Measurements from ENCODE around the gene AVL9. TPM values are rescaled to one million over a fixed set of nuclear protein-coding genes. Genes with fewer than 3 reads are reported as not detected.
"Not testable (repeated sequence)": the region's sequence is repeated elsewhere in the genome, so short reads cannot be mapped to it uniquely, and the experiment has no call there.

The AVL9 gene
- total and polyA plus RNA-seq, 4 donors = 9.7 to 52.5 (median 35.3) TPM

DNA sequence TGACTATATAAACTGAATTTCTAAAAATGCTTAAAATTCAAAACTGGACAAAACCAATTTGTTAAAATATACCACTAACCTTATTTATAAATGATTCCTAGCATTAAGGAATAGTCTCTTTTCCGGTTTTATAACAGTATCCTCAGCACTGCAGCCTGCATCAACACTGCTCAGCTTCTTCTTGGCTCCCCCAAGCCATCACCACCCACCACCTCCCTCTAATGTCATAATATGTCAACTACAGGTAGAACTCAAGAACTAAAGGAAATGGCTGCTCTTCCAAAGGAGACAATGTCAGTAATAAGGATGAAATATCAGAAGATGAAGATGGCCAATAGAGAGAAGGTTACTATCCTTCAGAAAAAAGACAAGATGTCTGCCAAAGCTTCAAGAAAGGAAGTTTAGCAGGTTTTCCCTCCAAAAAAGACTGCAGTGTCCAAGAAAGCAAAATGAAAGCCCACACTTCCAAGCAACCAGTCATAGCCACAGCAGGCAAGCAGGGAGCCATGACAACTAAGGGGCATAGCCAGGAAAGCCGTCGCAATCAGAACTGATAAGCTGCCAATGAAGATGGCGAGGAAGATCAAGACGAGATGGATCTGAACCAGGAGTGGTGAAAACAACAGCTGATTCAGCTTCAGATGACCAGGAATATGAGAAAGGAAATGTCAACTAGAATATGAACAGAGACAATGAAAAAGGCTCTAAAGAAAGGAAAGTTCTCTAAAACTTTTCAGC, 141.6 kb downstream of the AVL9 start:
- not testable (repeated sequence) for H3K27ac ChIP-seq (ENCODE audit: low read depth in 1 of 2, low read length in 1 of 2); H3K9ac ChIP-seq (ENCODE audit: insufficient read depth in 1 of 2, low read length in 2 of 2); H3K9me3 ChIP-seq (ENCODE audit: control insufficient read depth in 4 of 4, insufficient read depth in 3 of 4, low read length in 3 of 4); H3K4me3 ChIP-seq; H3K36me3 ChIP-seq (ENCODE audit: control insufficient read depth in 4 of 4, insufficient read depth in 4 of 4, low read length in 4 of 4); H3K27me3 ChIP-seq (ENCODE audit: control insufficient read depth in 3 of 3, insufficient read depth in 3 of 3, low read length in 2 of 3); DNase-seq; H3K4me1 ChIP-seq (ENCODE audit: control insufficient read depth in 5 of 5, insufficient read depth in 5 of 5, low read length in 5 of 5); ATAC-seq (ENCODE audit: insufficient read depth, low FRiP score)
- WGBS, 2 donors = 91 to 92% methylated on average over 5 of the region's 5 CpGs

DNA sequence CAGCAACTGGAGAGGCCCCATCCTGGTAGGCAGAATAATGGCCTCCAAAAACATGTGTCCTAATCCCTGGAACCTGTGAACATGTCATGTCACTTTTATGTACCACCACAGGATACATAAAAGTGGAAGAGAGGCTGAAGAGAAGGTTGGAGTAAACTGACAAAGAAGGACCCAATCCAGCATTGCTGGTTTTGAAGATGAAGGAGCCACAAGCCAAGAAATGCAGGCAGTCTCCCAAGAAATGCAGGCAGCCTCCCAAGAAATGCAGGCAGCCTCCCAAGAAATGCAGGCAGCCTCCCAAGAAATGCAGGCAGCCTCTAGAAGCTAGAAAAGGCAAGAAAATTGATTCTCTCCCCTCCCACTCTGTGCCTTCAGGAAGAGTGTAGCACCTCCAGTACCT, 142.3 kb downstream of the AVL9 start:
- not testable (repeated sequence) for H3K27ac ChIP-seq (ENCODE audit: low read depth in 1 of 2, low read length in 1 of 2); DNase-seq; ATAC-seq (ENCODE audit: insufficient read depth, low FRiP score); H3K4me1 ChIP-seq (ENCODE audit: control insufficient read depth in 5 of 5, insufficient read depth in 5 of 5, low read length in 5 of 5); H3K27me3 ChIP-seq (ENCODE audit: control insufficient read depth in 3 of 3, insufficient read depth in 3 of 3, low read length in 2 of 3); H3K9ac ChIP-seq (ENCODE audit: insufficient read depth in 1 of 2, low read length in 2 of 2); H3K9me3 ChIP-seq (ENCODE audit: control insufficient read depth in 4 of 4, insufficient read depth in 3 of 4, low read length in 3 of 4); H3K36me3 ChIP-seq (ENCODE audit: control insufficient read depth in 4 of 4, insufficient read depth in 4 of 4, low read length in 4 of 4); H3K4me3 ChIP-seq

Other genes with a start within 250 kb of the AVL9 start
- 10 to 100 TPM; 23.0 to 35.3 TPM for gene LSM5, start 5.1 kb upstream of the AVL9 start, total RNA-seq
- gene LSM5, start 5.1 kb upstream of the AVL9 start, polyA plus RNA-seq = 10 to 100 TPM; 40.2 to 98.5 TPM

Data from lung (tissue), 10 donors.